Osteoblast (primary cell): ENCODE measurements around the gene CXCL13. TPM values are rescaled to one million over a fixed set of nuclear protein-coding genes. Genes with fewer than 3 reads are reported as not detected.
A peak's percentile ranks its signal among the peaks of the same experiment; 100 is the strongest.

Experiments used
- DNase-seq: peaks from one replicate; pipeline ENCODE4 v3.0.0; 2011; ENCODE audit warnings: low spot score, mixed read lengths; ENCODE audit not compliant: insufficient read length; ENCODE audit errors: missing footprints
- H2AFZ ChIP-seq: 2 replicates; pipeline ENCODE4 v1.6.0; 2011; ENCODE audit warnings: mild to moderate bottlenecking, low read length
- H3K27ac ChIP-seq: 2 replicates; pipeline ENCODE4 v1.5.1; 2011; ENCODE audit warnings: mild to moderate bottlenecking, low read depth, low read length, moderate library complexity
- H3K27me3 ChIP-seq: 2 replicates; pipeline ENCODE4 v1.6.0; 2012; ENCODE audit warnings: mild to moderate bottlenecking, control low read depth, inconsistent platforms, low read length, moderate library complexity; ENCODE audit not compliant: insufficient read depth
- H3K36me3 ChIP-seq: 2 replicates; pipeline ENCODE4 v1.5.1; 2011; ENCODE audit warnings: mild to moderate bottlenecking, low read length, control low read depth, moderate library complexity; ENCODE audit not compliant: insufficient read depth
- H3K4me1 ChIP-seq: 2 replicates; pipeline ENCODE4 v1.5.1; 2011; ENCODE audit warnings: mild to moderate bottlenecking, low read length, control low read depth, moderate library complexity; ENCODE audit not compliant: insufficient read depth
- H3K4me2 ChIP-seq: 2 replicates; pipeline ENCODE4 v1.6.0; 2011; ENCODE audit warnings: mild to moderate bottlenecking, low read length; ENCODE audit not compliant: insufficient read depth
- H3K4me3 ChIP-seq: fragments of 200-600 bp; sonication (generic); 3 replicates; pipeline ENCODE4 v1.5.1; 2012; ENCODE audit warnings: mild to moderate bottlenecking, low read length, inconsistent platforms; ENCODE audit not compliant: insufficient read depth
- H3K79me2 ChIP-seq: 2 replicates; pipeline ENCODE4 v1.6.0; 2012; ENCODE audit warnings: mild to moderate bottlenecking, low read length, control low read depth, inconsistent platforms; ENCODE audit not compliant: insufficient read depth
- H3K9me3 ChIP-seq: 2 replicates; pipeline ENCODE4 v1.5.1; 2011; ENCODE audit warnings: low read depth, low read length, control low read depth
- H4K20me1 ChIP-seq: 2 replicates; pipeline ENCODE4 v1.6.0; 2012; ENCODE audit warnings: mild to moderate bottlenecking, low read length, control low read depth; ENCODE audit not compliant: insufficient read depth
- total RNA-seq: library from RNA; depleted of rRNA; stranded (reverse); fragments of >200 nt; gene quantifications from 2 replicates; pipeline ENCODE4 v1.2.3, GENCODE V29; 2012
- TF ChIP-seq, protein P1 (sequence below): IDR thresholded peaks from 2 replicates; pipeline ENCODE4 v1.5.1; 2011; ENCODE audit warnings: mild to moderate bottlenecking, low read depth, low read length, moderate library complexity; ENCODE audit errors: extremely low read depth

Gene CXCL13
- total RNA-seq, 1 donor: not detected

GRCh38 chr4:77582711-77583110, 22.9 kb upstream of the CXCL13 start:
- Histone ChIP-seq H3K27me3 (no peaks in the 10 kb centered on the region), H3K36me3 (no peaks in the 10 kb centered on the region), H3K9me3 (no peaks in the 10 kb centered on the region), H4K20me1 (no peaks in the 10 kb centered on the region), H3K4me3 (no peak overlapping the region), H3K4me1 (peaks cover 34% of the 10 kb centered on the region), H3K4me2 (peak overlapping the region; percentile 1), H2AFZ (no peak overlapping the region), H3K27ac (peak overlapping the region; percentile 2), H3K79me2 (no peaks in the 10 kb centered on the region)
- DNase-seq: no peak
- TF ChIP-seq, protein P1, sequence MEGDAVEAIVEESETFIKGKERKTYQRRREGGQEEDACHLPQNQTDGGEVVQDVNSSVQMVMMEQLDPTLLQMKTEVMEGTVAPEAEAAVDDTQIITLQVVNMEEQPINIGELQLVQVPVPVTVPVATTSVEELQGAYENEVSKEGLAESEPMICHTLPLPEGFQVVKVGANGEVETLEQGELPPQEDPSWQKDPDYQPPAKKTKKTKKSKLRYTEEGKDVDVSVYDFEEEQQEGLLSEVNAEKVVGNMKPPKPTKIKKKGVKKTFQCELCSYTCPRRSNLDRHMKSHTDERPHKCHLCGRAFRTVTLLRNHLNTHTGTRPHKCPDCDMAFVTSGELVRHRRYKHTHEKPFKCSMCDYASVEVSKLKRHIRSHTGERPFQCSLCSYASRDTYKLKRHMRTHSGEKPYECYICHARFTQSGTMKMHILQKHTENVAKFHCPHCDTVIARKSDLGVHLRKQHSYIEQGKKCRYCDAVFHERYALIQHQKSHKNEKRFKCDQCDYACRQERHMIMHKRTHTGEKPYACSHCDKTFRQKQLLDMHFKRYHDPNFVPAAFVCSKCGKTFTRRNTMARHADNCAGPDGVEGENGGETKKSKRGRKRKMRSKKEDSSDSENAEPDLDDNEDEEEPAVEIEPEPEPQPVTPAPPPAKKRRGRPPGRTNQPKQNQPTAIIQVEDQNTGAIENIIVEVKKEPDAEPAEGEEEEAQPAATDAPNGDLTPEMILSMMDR: no peak

GRCh38 chr4:77586951-77587383, 18.7 kb upstream of the CXCL13 start:
- Histone ChIP-seq H3K27ac (no peak overlapping the region), H3K27me3 (no peaks in the 10 kb centered on the region), H2AFZ (no peak overlapping the region), H4K20me1 (no peaks in the 10 kb centered on the region), H3K9me3 (no peaks in the 10 kb centered on the region), H3K79me2 (no peaks in the 10 kb centered on the region), H3K36me3 (no peaks in the 10 kb centered on the region), H3K4me3 (no peak overlapping the region), H3K4me2 (peak overlapping the region; percentile 37), H3K4me1 (peaks cover 12% of the 10 kb centered on the region)
- TF ChIP-seq, protein P1: no peak
- peak; percentile 61 for DNase-seq

DNA sequence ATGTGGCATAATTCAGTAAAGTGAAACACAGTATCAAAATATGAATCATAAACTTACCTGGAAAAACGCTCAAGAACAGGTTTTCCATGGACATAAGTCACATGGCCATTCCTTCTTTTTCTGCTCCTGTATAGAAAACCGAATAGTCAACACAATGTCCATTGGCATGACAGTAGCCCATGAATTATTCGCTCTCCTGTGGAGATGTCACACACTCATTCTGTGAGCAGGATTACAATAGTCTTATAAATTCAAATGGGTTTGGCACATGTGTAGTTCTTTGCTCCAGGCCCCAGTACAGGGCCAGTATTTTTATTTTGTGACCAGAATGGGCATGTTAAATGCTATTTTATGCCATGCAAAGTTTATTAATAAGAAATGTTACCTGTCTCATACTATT, 15.1 kb upstream of the CXCL13 start:
- no peaks in the 10 kb centered on the region for H3K9me3 ChIP-seq
- no peaks in the 10 kb centered on the region for H3K36me3 ChIP-seq
- no peak overlapping the region for H3K27ac ChIP-seq
- H2AFZ ChIP-seq: no peak overlapping the region
- no peaks in the 10 kb centered on the region for H3K27me3 ChIP-seq
- H3K4me1 ChIP-seq: no peaks in the 10 kb centered on the region
- no peaks in the 10 kb centered on the region for H4K20me1 ChIP-seq
- TF ChIP-seq, protein P1: no peak
- H3K4me2 ChIP-seq: no peak overlapping the region
- H3K79me2 ChIP-seq: no peaks in the 10 kb centered on the region
- no peak for DNase-seq
- no peak overlapping the region for H3K4me3 ChIP-seq

DNA sequence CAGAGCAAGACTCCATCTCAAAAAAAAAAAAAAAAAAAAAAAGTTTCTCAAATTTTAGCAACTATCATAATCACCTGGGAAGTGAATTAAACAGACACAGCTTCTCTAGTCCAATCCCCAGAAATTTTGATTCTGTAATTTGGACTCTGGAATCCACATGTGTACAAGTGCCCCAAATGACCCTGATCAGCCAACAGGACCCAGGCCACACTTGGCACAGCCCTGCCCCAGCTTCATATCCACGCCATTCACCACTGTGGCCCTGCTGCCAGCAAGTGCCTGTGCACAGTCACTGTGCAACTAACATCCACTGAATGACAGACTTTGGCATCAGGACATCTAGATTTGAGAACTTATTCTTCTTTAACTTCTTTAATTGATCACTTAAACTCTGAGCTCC, 14.1 kb upstream of the CXCL13 start:
- H3K27me3 ChIP-seq: no peaks in the 10 kb centered on the region
- no peak for DNase-seq

More for the DNA sequence above, 14.1 kb upstream of the CXCL13 start:
- Histone ChIP-seq H3K4me2 (no peak overlapping the region), H3K4me1 (no peaks in the 10 kb centered on the region), H3K9me3 (no peaks in the 10 kb centered on the region), H3K27ac (no peak overlapping the region), H3K36me3 (no peaks in the 10 kb centered on the region), H4K20me1 (no peaks in the 10 kb centered on the region), H3K4me3 (no peak overlapping the region), H3K79me2 (no peaks in the 10 kb centered on the region), H2AFZ (no peak overlapping the region)
- TF ChIP-seq, protein P1: no peak
